SH-SY5Y (cell line): ENCODE data around the gene ING2.

ENCODE experiments used
- GATA2 ChIP-seq: IDR thresholded peaks from 2 replicates; pipeline ENCODE4 v1.6.1; 2011; ENCODE audit warnings: mild to moderate bottlenecking, low read depth, low read length
- GATA3 ChIP-seq: IDR thresholded peaks from 2 replicates; pipeline ENCODE4 v1.6.1; 2011; ENCODE audit warnings: low read depth, mild to moderate bottlenecking, low read length, moderate library complexity

The ING2 gene

GRCh38 chr4:183504930-183505610, at the start of gene ING2:
Gene ING2, plus strand, starts transcription at chr4:183505058. Its CDS starts 138 bp downstream, at chr4:183505196.
- TF ChIP-seq GATA2 (no peak), GATA3 (no peak)

- TF ChIP-seq GATA2 = no peak
- no peak for TF ChIP-seq GATA3
Observed at GRCh38 chr4:183455431-183456195, 49.2 kb upstream of the ING2 start.

- no peak for TF ChIP-seq GATA3
- TF ChIP-seq GATA2 = no peak
Observed at GRCh38 chr4:183458005-183458404, 46.9 kb upstream of the ING2 start.

GRCh38 chr4:183467246-183467645, 37.6 kb upstream of the ING2 start:
- TF ChIP-seq GATA2 (no peak), GATA3 (no peak)

GRCh38 chr4:183468210-183469095, 36.4 kb upstream of the ING2 start:
- TF ChIP-seq GATA3 (no peak), GATA2 (no peak)

GRCh38 chr4:183469285-183469684, 35.6 kb upstream of the ING2 start:
- TF ChIP-seq GATA2 (no peak), GATA3 (no peak)

GRCh38 chr4:183469936-183470335, 34.9 kb upstream of the ING2 start:
- TF ChIP-seq GATA3 = no peak

GRCh38 chr4:183470821-183471220, 34.0 kb upstream of the ING2 start:
- no peak for TF ChIP-seq GATA3

- TF ChIP-seq GATA3 = no peak
Observed at GRCh38 chr4:183471946-183472708, 32.7 kb upstream of the ING2 start.

GRCh38 chr4:183478123-183478522, 26.7 kb upstream of the ING2 start:
- TF ChIP-seq GATA3 (no peak), GATA2 (no peak)

GRCh38 chr4:183478926-183479325, 25.9 kb upstream of the ING2 start:
- TF ChIP-seq GATA3 (no peak), GATA2 (no peak)

GRCh38 chr4:183483997-183484396, 20.9 kb upstream of the ING2 start:
- TF ChIP-seq GATA3 = no peak
- TF ChIP-seq GATA2 = no peak

- TF ChIP-seq GATA3 = no peak
- no peak for TF ChIP-seq GATA2
Observed at GRCh38 chr4:183485411-183486160, 19.3 kb upstream of the ING2 start.
